PC-9 (cell line): Measurements from ENCODE around the gene SPOCK3. TPM values are rescaled to one million over a fixed set of nuclear protein-coding genes. Genes with fewer than 3 reads are reported as not detected.

Experiments
- BruUV-seq: library from RNA; stranded (reverse); fragments of 400-500 nt; replicated peaks from 2 replicates; lab custom pipeline; 2021; lab: Mats Ljungman, UMichigan
- CTCF ChIA-PET: fragments of 300-600 bp; sonication (Branson Sonifier 250); formaldehyde crosslinking; loops from one replicate; lab custom pipeline; 2022; ENCODE audit warnings: antibody characterized with exemption; lab: Charles Lee
- POLR2A ChIA-PET: fragments of 300-600 bp; sonication (Branson Sonifier 250); formaldehyde crosslinking; loops from one replicate; lab custom pipeline; 2022; ENCODE audit warnings: antibody characterized with exemption; ENCODE audit not compliant: unreplicated experiment; lab: Charles Lee
- DNase-seq, 2 experiments: peaks; one replicate each; pipeline versions ENCODE4 v3.0.0 to v3.0.0-alpha.2; 2015 to 2022; ENCODE audit warnings: mixed read lengths in 1 of 2
- H2AFZ ChIP-seq: fragments of 200-600 bp; sonication (generic); 2 replicates; pipeline ENCODE4 v1.8.1; 2017; ENCODE audit warnings: antibody characterized with exemption
- H3F3A ChIP-seq: fragments of 200-600 bp; sonication (generic); 2 replicates; pipeline ENCODE4 v1.8.1; 2017; ENCODE audit warnings: antibody characterized with exemption, mild to moderate bottlenecking, low read depth; ENCODE audit not compliant: insufficient read depth
- H3K27ac ChIP-seq: fragments of 200-600 bp; sonication (generic); 2 replicates; pipeline ENCODE4 v1.6.1; 2016; ENCODE audit warnings: mixed run types
- H3K27me3 ChIP-seq: fragments of 200-600 bp; sonication (generic); 2 replicates; pipeline ENCODE4 v1.6.1; 2016; ENCODE audit warnings: low read depth, mixed run types; ENCODE audit not compliant: insufficient read depth
- H3K36me3 ChIP-seq: fragments of 200-600 bp; sonication (generic); 2 replicates; pipeline ENCODE4 v1.6.1; 2016; ENCODE audit warnings: low read depth, mixed run types
- H3K4me1 ChIP-seq: fragments of 200-600 bp; sonication (generic); replicated peaks from 2 replicates; pipeline ENCODE4 v1.6.1; 2016; ENCODE audit warnings: mixed run types; ENCODE audit not compliant: insufficient read depth
- H3K4me2 ChIP-seq: fragments of 200-600 bp; sonication (generic); 2 replicates; pipeline ENCODE4 v1.6.1; 2017; ENCODE audit warnings: mixed run types
- H3K4me3 ChIP-seq: fragments of 200-600 bp; sonication (generic); 2 replicates; pipeline ENCODE4 v1.6.1; 2016; ENCODE audit warnings: mixed run types
- H3K79me2 ChIP-seq: fragments of 200-600 bp; sonication (generic); 2 replicates; pipeline ENCODE4 v1.6.1; 2017; ENCODE audit warnings: low read depth, mixed run types
- H3K9me2 ChIP-seq: fragments of 200-600 bp; sonication (generic); 2 replicates; pipeline ENCODE4 v1.8.1; 2017; ENCODE audit warnings: mild to moderate bottlenecking; ENCODE audit not compliant: insufficient read depth
- H3K9me3 ChIP-seq: fragments of 200-600 bp; sonication (generic); 2 replicates; pipeline ENCODE4 v1.8.1; 2016; ENCODE audit warnings: low read depth; ENCODE audit not compliant: insufficient read depth
- H4K20me1 ChIP-seq: fragments of 200-600 bp; sonication (generic); 2 replicates; pipeline ENCODE4 v1.8.1; 2017; ENCODE audit not compliant: insufficient read depth
- CTCF ChIP-seq: fragments of 200-600 bp; sonication (generic); conservative IDR thresholded peaks from 2 replicates; pipeline ENCODE4 v1.6.1; 2017; ENCODE audit warnings: mixed run types, antibody characterized with exemption, mild to moderate bottlenecking, moderate library complexity
- EZH2 ChIP-seq: fragments of 200-600 bp; sonication (generic); IDR thresholded peaks from 2 replicates; pipeline ENCODE4 v1.8.0; 2017; ENCODE audit warnings: antibody characterized with exemption, low read depth
- intact Hi-C: fragments of 100-400 bp; cut with micrococcal nuclease; formaldehyde crosslinking; loops from one replicate; pipeline ENCODE4 v1.10.0; 2022; ENCODE audit not compliant: unreplicated experiment
- total RNA-seq: library from RNA; stranded (reverse); gene quantifications from 2 replicates; pipeline ENCODE4 v1.2.3, GENCODE V29; 2021

The SPOCK3 gene
- total RNA-seq, 1 experiment from 2014 or later, result not detected

GRCh38 chr4:166823848-166824247 is 410.4 kb downstream of the SPOCK3 start:
- Histone ChIP-seq H3K27ac (no peak overlapping the region), H3K36me3 (no peaks in the 10 kb centered on the region), H2AFZ (no peak overlapping the region), H3K4me2 (no peak overlapping the region), H4K20me1 (no peaks in the 10 kb centered on the region), H3K4me3 (no peak overlapping the region), H3K27me3 (no peaks in the 10 kb centered on the region), H3K4me1 (no peaks in the 10 kb centered on the region), H3K9me3 (no peaks in the 10 kb centered on the region), H3F3A (no peaks in the 10 kb centered on the region), H3K9me2 (no peaks in the 10 kb centered on the region), H3K79me2 (no peaks in the 10 kb centered on the region)
- intact Hi-C loops, result no loop called here
- no peak for TF ChIP-seq EZH2
- TF ChIP-seq CTCF, result no peak
- CTCF ChIA-PET, result no interaction called here
- BruUV-seq, result no TSS peak
- POLR2A ChIA-PET, result no interaction called here
- DNase-seq, result no peak

GRCh38 chr4:166823126-166823525 is 411.2 kb downstream of the SPOCK3 start:
- DNase-seq, result no peak
- intact Hi-C loops, result no loop called here
- H3K4me1 ChIP-seq, result no peaks in the 10 kb centered on the region
- ChIA-PET CTCF (no interaction called here), POLR2A (no interaction called here)
- TF ChIP-seq CTCF (no peak), EZH2 (no peak)
- H3K4me3 ChIP-seq, result no peak overlapping the region
- no peaks in the 10 kb centered on the region for H3F3A ChIP-seq
- no peaks in the 10 kb centered on the region for H3K9me2 ChIP-seq
- no peaks in the 10 kb centered on the region for H3K9me3 ChIP-seq
- no peak overlapping the region for H2AFZ ChIP-seq
- no peak overlapping the region for H3K4me2 ChIP-seq
- H3K79me2 ChIP-seq, result no peaks in the 10 kb centered on the region
- no peaks in the 10 kb centered on the region for H3K27me3 ChIP-seq
- no TSS peak for BruUV-seq
- no peaks in the 10 kb centered on the region for H3K36me3 ChIP-seq
- H3K27ac ChIP-seq, result no peak overlapping the region
- H4K20me1 ChIP-seq, result no peaks in the 10 kb centered on the region

GRCh38 chr4:166822386-166822785 is 411.9 kb downstream of the SPOCK3 start:
- no peaks in the 10 kb centered on the region for H3K9me3 ChIP-seq
- no TSS peak for BruUV-seq
- no peaks in the 10 kb centered on the region for H4K20me1 ChIP-seq
- CTCF ChIA-PET, result no interaction called here
- DNase-seq, result no peak
- TF ChIP-seq CTCF, result no peak
- no peak for TF ChIP-seq EZH2
- no peak overlapping the region for H2AFZ ChIP-seq
- no peak overlapping the region for H3K27ac ChIP-seq
- H3F3A ChIP-seq, result no peaks in the 10 kb centered on the region
- H3K9me2 ChIP-seq, result no peaks in the 10 kb centered on the region
- H3K4me3 ChIP-seq, result no peak overlapping the region
- H3K4me1 ChIP-seq, result no peaks in the 10 kb centered on the region
- H3K27me3 ChIP-seq, result no peaks in the 10 kb centered on the region
- no peak overlapping the region for H3K4me2 ChIP-seq
- no peaks in the 10 kb centered on the region for H3K79me2 ChIP-seq
- H3K36me3 ChIP-seq, result no peaks in the 10 kb centered on the region
- POLR2A ChIA-PET, result no interaction called here
- intact Hi-C loops, result no loop called here
